ENCODE data around the gene DNMT3A.

DNA sequence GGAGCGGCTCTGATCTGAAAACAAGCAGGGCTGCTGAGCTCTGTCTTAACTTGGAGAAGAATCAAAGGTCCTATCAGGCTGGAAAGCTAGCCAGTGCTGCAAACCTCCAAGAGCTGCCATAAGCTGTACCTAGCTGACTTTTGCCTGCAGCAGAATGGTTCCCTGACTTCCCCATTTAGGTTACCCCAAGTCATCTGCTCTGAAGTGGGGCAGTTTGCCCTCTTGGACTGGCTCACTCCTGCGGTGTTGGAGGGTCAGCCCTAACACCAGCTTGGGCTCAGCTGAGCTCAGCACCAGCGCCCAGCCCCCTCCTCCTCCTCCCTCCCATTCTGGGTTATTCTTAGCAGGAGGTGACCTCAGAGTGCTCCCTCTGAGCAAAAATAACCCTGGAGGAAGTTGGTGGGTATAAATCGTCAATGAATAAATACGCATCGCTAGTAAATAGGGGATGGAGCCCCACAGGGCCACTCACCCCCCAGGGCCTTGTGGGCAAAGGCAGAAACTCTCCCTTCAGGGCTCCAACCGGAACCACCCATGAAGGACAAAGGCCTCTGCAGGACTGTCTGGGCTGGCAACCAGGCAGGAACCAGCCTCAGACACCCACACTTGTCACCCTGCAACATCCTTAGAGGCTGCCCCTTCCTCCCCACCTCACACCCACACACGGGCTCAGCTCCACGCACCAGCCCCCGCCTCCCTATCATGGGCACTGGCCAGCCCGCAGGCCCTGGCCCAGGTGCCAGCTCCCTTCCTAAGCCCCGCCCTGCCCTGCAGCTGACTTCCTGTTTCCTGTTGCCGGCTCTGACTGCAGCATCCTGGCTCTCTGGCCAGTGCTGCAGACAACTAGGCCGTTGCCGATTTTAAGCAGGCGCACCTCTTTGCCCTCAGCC, 46.9 kb downstream of the DNMT3A start:
- peak; percentile 53 for TF ChIP-seq POLR2AphosphoS5 (IDR thresholded peaks at IDR 0.05; ENCODE audit: low read depth, low read length)
- peak; percentile 58; the same call in 1 of the 2 replicates for TF ChIP-seq POLR2A (IDR thresholded peaks at IDR 0.05; ENCODE audit: low read depth, low read length)
- TF ChIP-seq TAF1 (IDR thresholded peaks at IDR 0.05; ENCODE audit: low read depth, low read length): peak; percentile 28; the same call in 1 of the 2 replicates
- TF ChIP-seq SPI1 (IDR thresholded peaks at IDR 0.05; ENCODE audit: low read depth, low read length): peak; percentile 86
- no peak for TF ChIP-seq PAX5 (IDR thresholded peaks at IDR 0.05; ENCODE audit: insufficient read depth, low read length, severe bottlenecking)

All from GM12891 (cell line).